ENCODE results near the gene RABL6.
A peak's percentile ranks its signal among the peaks of the same experiment; 100 is the strongest.
"Not testable (repeated sequence)": the region's sequence is repeated elsewhere in the genome, so short reads cannot be mapped to it uniquely, and the experiment has no call there.

RABL6 gene

DNA sequence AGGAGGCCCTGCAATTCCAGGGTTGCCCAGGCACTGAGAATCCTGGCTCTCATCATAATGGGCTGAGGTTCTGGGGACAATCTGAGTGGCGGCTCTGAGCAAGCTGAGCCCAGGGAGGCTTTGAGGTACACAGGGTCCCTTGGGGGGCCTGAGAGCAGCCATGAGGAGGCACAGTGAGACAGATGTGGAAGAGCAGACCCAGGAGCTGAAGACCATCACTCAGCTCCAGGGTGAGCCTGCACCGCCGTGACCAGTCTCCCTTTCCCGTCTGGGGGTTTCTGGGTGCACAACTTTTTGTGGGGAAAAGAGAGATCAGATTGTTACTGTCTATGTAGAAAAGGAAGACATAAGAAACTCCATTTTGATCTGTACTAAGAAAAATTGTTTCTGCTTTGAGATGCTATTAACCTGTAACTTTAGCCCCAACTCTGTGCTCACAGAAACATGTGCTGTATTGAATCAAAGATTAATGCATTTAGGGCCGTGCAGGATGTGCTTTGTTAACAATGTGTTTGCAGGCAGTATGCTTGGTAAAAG lies 11.4 kb upstream of the RABL6 start, which contains the start of gene CCDC183:
TSS of gene CCDC183 (plus strand) at position 101 of the 537 bp plus-strand sequence. CDS start at position 161, 60 bp downstream.
- DNase-seq (ENCODE audit: low read depth): no peak

DNA sequence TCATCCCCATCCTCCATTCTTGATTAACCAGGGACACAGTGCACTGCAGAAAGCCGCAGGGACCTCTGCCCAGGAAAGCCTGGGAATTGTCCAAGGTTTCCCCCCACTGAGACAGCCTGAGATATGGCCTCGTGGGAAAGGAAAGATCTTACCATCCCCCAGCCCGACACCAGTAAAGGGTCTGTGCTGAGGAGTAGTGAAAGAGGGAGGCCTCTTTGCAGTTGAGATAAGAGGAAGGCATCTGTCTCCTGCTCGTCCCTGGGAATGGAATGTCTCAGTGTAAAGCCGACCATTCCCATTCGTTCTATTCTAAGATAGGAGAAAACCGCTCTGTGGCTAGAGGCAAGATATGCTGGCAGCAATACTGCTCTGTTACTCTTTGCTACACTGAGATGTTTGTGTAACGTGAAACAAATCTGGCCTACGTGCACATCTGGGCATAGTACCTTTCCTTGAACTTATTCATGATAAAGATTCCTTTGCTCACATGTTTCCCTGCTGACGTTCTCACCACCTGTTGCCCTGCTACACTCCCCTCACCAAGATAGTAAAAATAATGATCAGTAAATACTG lies 10.9 kb upstream of the RABL6 start:
- DNase-seq (ENCODE audit: low read depth): not testable (repeated sequence)

GRCh38 chr9:136798708-136799078 lies 9.1 kb upstream of the RABL6 start:
- no peak for DNase-seq (ENCODE audit: low read depth)

DNA sequence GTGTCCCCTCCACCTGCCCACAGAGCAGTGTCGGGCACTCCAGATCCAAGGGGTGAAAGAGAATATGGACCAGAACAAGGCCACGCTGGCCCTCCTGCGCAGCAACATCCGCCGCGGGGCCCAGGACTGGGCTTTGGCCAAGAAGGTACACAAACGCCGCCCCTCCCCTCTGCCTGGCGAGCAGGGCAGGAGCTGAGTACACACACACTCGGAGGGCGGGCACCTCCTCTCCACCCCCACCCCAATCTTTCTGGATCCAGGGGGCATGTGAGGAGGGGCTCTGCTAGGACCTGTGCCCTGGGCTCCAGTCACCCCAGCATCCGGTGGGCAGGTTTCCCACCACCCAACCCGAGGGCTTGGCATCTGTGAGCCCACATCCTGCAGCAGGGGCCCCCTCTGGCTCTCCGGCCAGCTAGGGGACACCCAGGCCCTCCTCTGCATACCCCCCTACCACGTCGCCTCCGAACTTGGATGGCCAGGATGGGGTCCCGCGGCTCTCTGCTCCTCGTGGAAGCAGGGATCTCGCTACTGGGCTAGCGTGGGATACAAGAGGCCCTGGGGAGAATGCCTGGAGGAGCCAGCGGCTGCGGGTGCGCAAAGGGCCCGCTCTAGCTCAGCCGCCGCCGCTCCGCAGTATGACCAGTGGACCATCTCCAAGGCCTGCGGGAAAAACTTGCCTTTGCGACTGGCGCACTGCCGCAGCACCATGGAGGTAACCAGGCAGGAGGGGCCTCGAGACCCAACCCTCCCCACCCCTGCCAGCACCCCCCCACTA lies 8.5 kb upstream of the RABL6 start:
- DNase-seq (ENCODE audit: low read depth): no peak

- peak; percentile 89 for DNase-seq (ENCODE audit: low read depth)
Observed at GRCh38 chr9:136799854-136800657, 7.7 kb upstream of the RABL6 start.

GRCh38 chr9:136802321-136802720 lies 5.4 kb upstream of the RABL6 start:
- DNase-seq (ENCODE audit: low read depth): no peak

GRCh38 chr9:136803009-136803550 lies 4.7 kb upstream of the RABL6 start:
- DNase-seq (ENCODE audit: low read depth): not testable (repeated sequence)

DNA sequence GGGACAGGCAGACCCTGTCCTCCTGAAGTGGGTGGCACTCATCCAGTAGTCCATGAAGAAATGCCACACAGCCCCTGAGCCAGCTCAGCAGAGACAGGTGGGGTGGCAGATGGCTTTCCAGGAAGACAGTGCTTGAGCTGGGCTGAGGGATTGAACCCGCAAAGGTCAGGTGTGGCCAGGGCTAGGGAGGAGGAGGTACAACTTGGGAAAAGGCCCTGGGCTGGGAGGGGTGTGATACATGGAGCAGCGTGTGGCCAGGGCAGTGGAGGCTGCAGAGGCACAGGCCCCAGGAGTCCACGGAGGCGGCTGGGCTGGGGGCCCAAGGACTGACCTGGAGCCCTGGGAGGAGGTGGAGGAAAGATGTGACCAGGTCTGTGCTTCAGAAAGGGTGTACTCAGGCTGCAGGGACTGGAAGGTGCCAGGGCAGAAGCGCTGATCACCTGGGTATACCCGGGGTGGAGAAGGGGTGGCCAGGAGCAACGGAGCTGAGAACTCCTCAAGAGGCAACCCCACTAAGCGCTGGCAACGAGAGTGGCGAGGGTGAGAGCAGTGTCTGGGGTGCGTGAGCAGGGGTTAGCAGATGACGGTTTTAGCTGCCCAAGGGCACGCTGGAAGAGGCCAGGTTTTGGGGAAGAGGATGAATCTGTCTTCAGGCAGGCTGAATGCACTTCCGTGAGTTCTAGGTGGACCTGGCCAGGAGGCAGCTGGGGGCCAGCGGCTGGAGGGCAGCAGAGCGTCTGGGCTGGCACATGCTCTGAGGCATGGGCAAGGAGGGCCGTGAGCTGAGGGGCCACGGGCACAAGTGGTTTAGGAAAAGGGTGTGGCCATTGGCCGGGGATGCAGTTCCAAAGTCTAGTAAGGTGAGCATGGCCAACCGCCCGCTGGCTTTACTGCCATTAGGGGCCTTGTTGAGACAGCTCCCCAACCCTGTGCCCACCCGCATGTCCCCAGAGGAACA lies 3.9 kb upstream of the RABL6 start:
- DNase-seq (ENCODE audit: low read depth): no peak

DNA sequence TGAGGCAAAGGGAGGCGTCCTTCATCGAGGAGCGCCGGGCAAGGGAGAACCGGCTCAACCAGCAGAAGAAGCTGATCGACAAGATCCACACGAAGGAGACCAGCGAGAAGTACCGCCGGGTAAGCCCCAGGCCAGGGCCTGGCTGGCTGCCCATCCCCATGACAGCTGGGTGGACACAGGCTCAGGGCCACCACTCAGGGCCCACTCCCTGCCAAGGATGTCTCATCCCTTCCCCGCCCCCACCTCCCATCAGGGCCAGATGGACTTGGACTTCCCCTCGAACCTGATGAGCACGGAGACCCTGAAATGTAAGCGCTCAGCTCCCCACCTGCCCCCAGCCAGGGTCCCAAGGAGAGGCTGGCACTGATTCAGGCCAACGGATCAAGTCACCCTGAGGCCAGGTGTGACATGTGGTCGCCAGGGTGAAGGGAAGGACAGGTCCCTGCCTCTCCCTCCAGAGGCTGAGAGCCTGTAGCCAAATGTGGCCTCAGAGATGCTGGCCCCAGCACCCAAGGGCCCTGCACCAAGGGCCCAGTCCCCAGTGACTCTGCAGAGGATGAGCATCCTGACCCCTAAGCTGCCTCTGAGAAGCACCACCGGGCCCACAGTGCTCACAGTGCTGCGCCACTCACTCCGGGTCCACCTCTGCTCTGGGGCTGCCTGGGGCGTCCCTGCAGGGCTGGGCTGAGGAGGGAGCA lies 3.1 kb upstream of the RABL6 start:
- DNase-seq (ENCODE audit: low read depth): no peak

DNA sequence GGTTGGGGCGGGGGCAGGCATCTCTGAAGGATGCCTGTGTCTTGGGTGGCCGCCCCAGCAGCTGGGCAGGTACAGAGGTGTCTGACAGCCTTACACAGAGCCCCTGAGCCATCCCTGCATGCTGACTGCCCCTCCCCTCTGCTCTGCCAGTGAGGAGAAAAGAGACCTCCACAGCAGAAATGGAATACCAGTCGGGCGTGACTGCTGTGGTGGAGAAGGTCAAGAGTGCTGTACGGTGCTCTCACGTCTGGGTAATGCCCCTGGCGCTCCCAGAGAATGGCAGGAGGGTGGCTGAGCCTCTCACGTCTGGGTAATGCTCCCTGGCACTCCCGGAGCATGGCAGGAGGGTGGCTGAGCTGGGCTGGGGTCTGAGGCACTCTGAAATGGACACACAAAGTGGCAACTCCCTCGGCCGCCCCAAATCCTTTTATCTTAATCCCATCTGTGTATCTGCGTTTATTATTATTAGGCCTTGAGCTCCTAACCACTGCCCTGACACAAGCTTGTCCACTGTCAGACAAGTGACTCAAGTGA lies 2.5 kb upstream of the RABL6 start:
- no peak for DNase-seq (ENCODE audit: low read depth)

GRCh38 chr9:136806067-136806466 lies 1.7 kb upstream of the RABL6 start:
- no peak for DNase-seq (ENCODE audit: low read depth)

- no peak for DNase-seq (ENCODE audit: low read depth)
Observed at GRCh38 chr9:136806631-136807201, 1.0 kb upstream of the RABL6 start.

DNA sequence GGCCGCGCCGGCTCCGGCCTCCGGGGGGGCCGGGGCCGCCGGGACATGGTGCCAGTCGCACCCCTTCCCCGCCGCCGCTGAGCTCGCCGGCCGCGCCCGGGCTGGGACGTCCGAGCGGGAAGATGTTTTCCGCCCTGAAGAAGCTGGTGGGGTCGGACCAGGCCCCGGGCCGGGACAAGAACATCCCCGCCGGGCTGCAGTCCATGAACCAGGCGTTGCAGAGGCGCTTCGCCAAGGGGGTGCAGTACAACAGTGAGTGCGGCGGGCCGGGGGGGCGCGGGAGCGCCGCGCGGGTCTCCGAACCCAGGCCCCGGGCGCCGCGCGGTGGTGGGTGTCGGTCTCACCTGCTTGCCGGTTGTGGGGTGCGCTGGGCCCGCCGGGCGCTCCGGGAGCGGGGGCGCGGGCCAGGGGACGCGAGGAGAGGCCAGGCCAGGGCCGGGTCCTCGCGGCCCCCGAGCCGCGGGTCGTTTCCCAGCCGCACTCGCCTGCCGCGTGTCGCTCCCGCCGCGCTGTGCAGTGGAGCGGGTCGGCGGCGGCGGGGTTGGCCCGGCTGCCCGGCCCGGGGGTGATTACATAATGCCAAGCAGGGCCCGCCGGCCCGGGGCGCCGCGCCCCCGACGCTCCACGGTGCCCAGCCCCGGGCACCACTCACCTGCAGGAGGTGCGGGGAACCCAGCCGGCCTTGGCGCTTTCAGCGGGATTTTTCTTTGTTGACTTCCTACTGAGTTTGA lies 492 bp downstream of the RABL6 start:
- no peak for DNase-seq (ENCODE audit: low read depth)

- DNase-seq (ENCODE audit: low read depth): no peak
Observed at GRCh38 chr9:136808806-136809158, 1.0 kb downstream of the RABL6 start.

- no peak for DNase-seq (ENCODE audit: low read depth)
Observed at GRCh38 chr9:136814725-136815421, 7.1 kb downstream of the RABL6 start.

GRCh38 chr9:136815422-136815782 lies 7.7 kb downstream of the RABL6 start:
- no peak for DNase-seq (ENCODE audit: low read depth)

DNA sequence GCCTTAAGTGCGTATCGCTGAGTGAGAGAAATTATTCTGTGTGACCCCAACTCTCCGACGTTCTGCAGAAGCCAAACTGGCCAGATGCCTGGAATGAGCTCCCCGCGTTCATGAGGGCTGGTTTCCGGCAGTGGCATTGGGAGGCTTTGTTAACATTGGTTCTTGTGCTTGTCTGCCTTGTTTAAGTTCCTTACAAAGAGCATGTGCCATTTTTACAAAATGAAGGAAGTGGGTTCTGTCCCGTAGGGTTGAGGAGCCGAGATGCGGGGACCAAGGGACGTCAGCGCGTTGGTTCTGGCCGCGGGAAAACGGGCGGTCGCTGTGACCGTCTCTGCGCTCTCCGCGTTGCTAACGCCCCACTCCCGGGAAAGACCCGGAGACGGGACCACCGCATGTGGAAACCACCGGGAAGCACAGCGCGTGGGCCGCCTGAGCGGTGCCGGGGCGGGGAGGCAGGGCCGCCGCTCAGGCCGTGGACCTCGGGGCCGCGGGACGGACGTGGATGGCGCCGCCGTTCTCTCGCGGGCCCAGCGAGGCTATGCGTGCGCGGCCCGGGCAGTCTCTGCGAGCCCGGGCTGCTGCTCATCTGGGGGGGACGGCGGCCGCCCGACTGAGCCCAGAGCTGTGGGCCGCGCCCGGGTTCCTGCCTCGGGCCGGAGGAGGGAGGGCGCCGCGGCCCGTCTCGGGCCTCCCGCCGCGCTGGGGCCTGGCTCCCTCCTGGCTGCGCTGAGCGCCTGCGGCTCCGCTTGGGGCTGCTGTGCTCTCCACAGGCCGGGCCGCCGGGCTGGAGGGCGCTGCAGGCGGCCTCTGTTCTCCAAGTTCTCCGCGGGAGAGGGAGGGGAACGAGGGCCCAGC lies 13.4 kb downstream of the RABL6 start:
- DNase-seq (ENCODE audit: low read depth): no peak

Measured in activated gamma-delta T cell treated with anti-CD3 and anti-CD28 coated beads, Interleukin-2, amount 50 U/mL, for 16 hours (primary cell).